HepG2 (cell line): ENCODE results near the gene IGFALS. TPM values are rescaled to one million over a fixed set of nuclear protein-coding genes. Genes with fewer than 3 reads are reported as not detected.

Source experiments
- CBX1 ChIP-seq: IDR thresholded peaks from one replicate; pipeline ENCODE4 v1.6.1; 2016; ENCODE audit warnings: antibody characterized with exemption, low read depth
- GFI1 ChIP-seq: sonication (generic); formaldehyde crosslinking; IDR thresholded peaks from 2 replicates; pipeline ENCODE4 v1.5.0; 2020; ENCODE audit warnings: missing genetic modification reagents, mild to moderate bottlenecking, borderline replicate concordance
- MBD4 ChIP-seq: IDR thresholded peaks from 2 replicates; pipeline ENCODE4 v1.6.1; 2012; ENCODE audit warnings: low read length, inconsistent platforms, borderline replicate concordance
- NR0B2 ChIP-seq: sonication (generic); formaldehyde crosslinking; IDR thresholded peaks from 2 replicates; pipeline ENCODE4 v1.4.0; 2020; ENCODE audit warnings: mild to moderate bottlenecking, missing genetic modification reagents
- PITX1 ChIP-seq: sonication (generic); formaldehyde crosslinking; IDR thresholded peaks from 2 replicates; pipeline ENCODE4 v1.5.1; 2020; ENCODE audit warnings: mild to moderate bottlenecking, missing genetic modification reagents
- POLR2A ChIP-seq, 2 experiments: IDR thresholded peaks; 2 replicates each; pipeline ENCODE4 v1.6.1; 2011; ENCODE audit warnings: low read depth in 2 of 2, low read length in 2 of 2, mild to moderate bottlenecking in 1 of 2, moderate library complexity in 1 of 2; ENCODE audit not compliant: insufficient read depth in 1 of 2
- PRMT3 ChIP-seq: sonication (generic); formaldehyde crosslinking; IDR thresholded peaks from 2 replicates; pipeline ENCODE4 v1.8.1; 2022; ENCODE audit warnings: low read depth, mild to moderate bottlenecking, moderate library complexity, missing genetic modification reagents, borderline replicate concordance
- RARG ChIP-seq: sonication (generic); formaldehyde crosslinking; IDR thresholded peaks from 2 replicates; pipeline ENCODE4 v1.4.0; 2020; ENCODE audit warnings: low read depth, mild to moderate bottlenecking, missing genetic modification reagents
- RBM22 ChIP-seq: fragments of 200-400 bp; formaldehyde crosslinking; optimal IDR thresholded peaks from 2 replicates; pipeline ENCODE3; 2017; ENCODE audit warnings: mild to moderate bottlenecking, low read length, moderate library complexity
- REST ChIP-seq, 2 experiments: IDR thresholded peaks; 2 replicates each; pipeline ENCODE4 v1.6.1; 2011 to 2012; ENCODE audit warnings: low read length in 2 of 2, borderline replicate concordance in 1 of 2, low read depth in 1 of 2, mild to moderate bottlenecking in 1 of 2, moderate library complexity in 1 of 2
- SP140L ChIP-seq: sonication (generic); formaldehyde crosslinking; IDR thresholded peaks from 2 replicates; pipeline ENCODE4 v1.4.0; 2020; ENCODE audit warnings: missing genetic modification reagents, borderline replicate concordance
- STAG1 ChIP-seq: sonication (generic); formaldehyde crosslinking; IDR thresholded peaks from 2 replicates; pipeline ENCODE4 v1.4.0; 2020; ENCODE audit warnings: missing genetic modification reagents
- TOPORS ChIP-seq: sonication (generic); formaldehyde crosslinking; IDR thresholded peaks from 2 replicates; pipeline ENCODE4 v1.8.0; 2023; ENCODE audit warnings: mild to moderate bottlenecking, missing genetic modification reagents
- WIZ ChIP-seq: sonication (generic); formaldehyde crosslinking; IDR thresholded peaks from 2 replicates; pipeline ENCODE4 v1.5.1; 2020; ENCODE audit warnings: mild to moderate bottlenecking, missing genetic modification reagents
- ZFP90 ChIP-seq: sonication (generic); formaldehyde crosslinking; IDR thresholded peaks from 2 replicates; pipeline ENCODE4 v1.8.0; 2022; ENCODE audit warnings: missing genetic modification reagents, mild to moderate bottlenecking, inconsistent platforms, borderline replicate concordance
- ZNF18 ChIP-seq: sonication (generic); formaldehyde crosslinking; IDR thresholded peaks from 2 replicates; pipeline ENCODE4 v1.8.0; 2022; ENCODE audit warnings: mild to moderate bottlenecking, missing genetic modification reagents; ENCODE audit not compliant: insufficient replicate concordance
- ZNF281 ChIP-seq: sonication (generic); formaldehyde crosslinking; IDR thresholded peaks from 2 replicates; pipeline ENCODE4 v1.4.0; 2020; ENCODE audit warnings: missing genetic modification reagents, borderline replicate concordance
- ZNF775 ChIP-seq: sonication (generic); formaldehyde crosslinking; IDR thresholded peaks from 2 replicates; pipeline ENCODE4 v1.4.0; 2020; ENCODE audit warnings: missing genetic modification reagents, mild to moderate bottlenecking, moderate library complexity, borderline replicate concordance
- ZNF784 ChIP-seq: sonication (generic); formaldehyde crosslinking; IDR thresholded peaks from 2 replicates; pipeline ENCODE4 v1.5.1; 2020; ENCODE audit warnings: missing genetic modification reagents, mild to moderate bottlenecking, borderline replicate concordance
- polyA plus RNA-seq, 8 experiments: library from polyadenylated mRNA; depleted of rRNA in 3 of 8; stranded (reverse) in 7 of 8; unstranded in 1 of 8; fragments of >200 nt; fragmentation: Illumina TruSeq in 4 of 8; extraction: Trizol in 4 of 8; gene quantifications; 2 replicates each; pipeline versions ENCODE4 v1.2.1 to v1.2.3, GENCODE V29; 2011 to 2016; ENCODE audit warnings: low read depth in 4 of 8, missing spikeins in 1 of 8, mixed read lengths in 1 of 8; ENCODE audit not compliant: insufficient read depth in 1 of 8
- total RNA-seq, 5 experiments: library from RNA; depleted of rRNA; stranded (reverse); fragments of >200 nt; fragmentation: Illumina TruSeq; extraction: Trizol; gene quantifications; 2 replicates each; pipeline ENCODE4 v1.2.3, GENCODE V29; 2016; ENCODE audit warnings: low read depth in 1 of 5

Gene IGFALS
- total and polyA plus RNA-seq, 2 of the 13 experiments (the other 11 are each of a cell fraction or from before 2014, with no cell fraction given): 0.34 to 2.4 TPM

GRCh38 chr16:1772908-1773702 lies 20.4 kb downstream of the IGFALS start, which contains the start of gene MRPS34 (continued):
- TF ChIP-seq ZNF784 (CRISPR knock-in tag): peak; percentile 67; the same call in 1 of the 2 replicates
- no peak for TF ChIP-seq ZNF775 (CRISPR knock-in tag)
- TF ChIP-seq ZNF281: no peak
- TF ChIP-seq TOPORS (CRISPR knock-in tag): peak; percentile 86
- no peak for TF ChIP-seq RBM22
- TF ChIP-seq RARG (CRISPR knock-in tag): no peak
- TF ChIP-seq PRMT3 (CRISPR knock-in tag): no peak
- no peak for TF ChIP-seq PITX1 (CRISPR knock-in tag)
- peak; percentile 40; the same call in 1 of the 2 replicates for TF ChIP-seq SP140L (CRISPR knock-in tag)
- peak; percentile 67 for TF ChIP-seq ZNF18 (CRISPR knock-in tag)
- no peak for TF ChIP-seq GFI1
- no peak for TF ChIP-seq MBD4
- TF ChIP-seq REST (IDR thresholded peaks at IDR 0.05; ENCODE audit: borderline replicate concordance in 1 of 2, low read depth in 1 of 2, low read length in 2 of 2): peak in 1 of 2 experiments; percentile 24; a peak in 1 of 4 replicates
- no peak for TF ChIP-seq NR0B2 (CRISPR knock-in tag)
- TF ChIP-seq WIZ (CRISPR knock-in tag): 0 out of 2 replicates have a peak, but pooled peaks have one; percentile 48
- peak; percentile 69 for TF ChIP-seq STAG1 (CRISPR knock-in tag)
- TF ChIP-seq POLR2A (IDR thresholded peaks at IDR 0.05; ENCODE audit: insufficient read depth in 1 of 2, low read depth in 2 of 2, low read length in 2 of 2): peak; percentile 73 to 86
- peak; percentile 86 for TF ChIP-seq ZFP90
- peak; percentile 51 for TF ChIP-seq CBX1
